MM.1S (cell line): ENCODE measurements around the gene KRTAP20-2.

ENCODE experiments used
- DNase-seq: peaks from one replicate; pipeline ENCODE4 v3.0.0-alpha.2; 2015
- H2AFZ ChIP-seq: fragments of 300-600 bp; sonication (generic); 2 replicates; pipeline ENCODE4 v1.6.0; 2016; ENCODE audit warnings: antibody characterized with exemption, low read length
- H3F3A ChIP-seq: fragments of 300-600 bp; sonication (generic); 2 replicates; pipeline ENCODE4 v1.6.1; 2016; ENCODE audit warnings: mild to moderate bottlenecking, antibody characterized with exemption, low read length, moderate library complexity, mixed read lengths; ENCODE audit not compliant: insufficient read depth
- H3K27ac ChIP-seq: fragments of 300-600 bp; sonication (generic); 2 replicates; pipeline ENCODE4 v1.5.1; 2016; ENCODE audit warnings: mild to moderate bottlenecking, low read length
- H3K27me3 ChIP-seq: fragments of 300-600 bp; sonication (generic); replicated peaks from 2 replicates; pipeline ENCODE4 v1.6.0; 2016; ENCODE audit warnings: low read length; ENCODE audit not compliant: insufficient read depth
- H3K36me3 ChIP-seq: fragments of 300-600 bp; sonication (generic); replicated peaks from 2 replicates; pipeline ENCODE4 v1.6.1; 2016; ENCODE audit warnings: mild to moderate bottlenecking, low read length, mixed read lengths; ENCODE audit not compliant: insufficient read depth
- H3K4me1 ChIP-seq: fragments of 300-600 bp; sonication (generic); 2 replicates; pipeline ENCODE4 v1.6.1; 2016; ENCODE audit warnings: low read length, mixed read lengths
- H3K4me2 ChIP-seq: fragments of 300-600 bp; sonication (generic); 2 replicates; pipeline ENCODE4 v1.6.0; 2016; ENCODE audit warnings: low read depth, low read length
- H3K4me3 ChIP-seq: fragments of 300-600 bp; sonication (generic); 2 replicates; pipeline ENCODE4 v1.5.1; 2016; ENCODE audit warnings: low read length, mixed read lengths
- H3K79me2 ChIP-seq: fragments of 300-600 bp; sonication (generic); 2 replicates; pipeline ENCODE4 v1.6.1; 2016; ENCODE audit warnings: mixed run types, low read length, mixed read lengths
- H3K9ac ChIP-seq: fragments of 300-600 bp; sonication (generic); 2 replicates; pipeline ENCODE4 v1.6.1; 2016; ENCODE audit warnings: low read length, mixed read lengths
- H3K9me2 ChIP-seq: fragments of 300-600 bp; sonication (generic); replicated peaks from 2 replicates; pipeline ENCODE4 v1.6.1; 2016; ENCODE audit warnings: mild to moderate bottlenecking, low read length, mixed read lengths; ENCODE audit not compliant: insufficient read depth
- H3K9me3 ChIP-seq: fragments of 300-600 bp; sonication (generic); replicated peaks from 2 replicates; pipeline ENCODE4 v1.6.1; 2016; ENCODE audit warnings: mild to moderate bottlenecking, low read length, mixed read lengths; ENCODE audit not compliant: insufficient read depth
- H4K20me1 ChIP-seq: fragments of 300-600 bp; sonication (generic); 2 replicates; pipeline ENCODE4 v1.6.1; 2016; ENCODE audit warnings: mild to moderate bottlenecking, low read length, moderate library complexity, mixed read lengths; ENCODE audit not compliant: insufficient read depth
- CTCF ChIP-seq: fragments of 300-600 bp; sonication (generic); IDR thresholded peaks from 2 replicates; pipeline ENCODE4 v1.5.1; 2016; ENCODE audit warnings: antibody characterized with exemption, low read length, mixed read lengths
- EZH2 ChIP-seq: fragments of 300-600 bp; sonication (generic); optimal IDR thresholded peaks from 2 replicates; pipeline ENCODE3; 2017; ENCODE audit warnings: low read depth, mild to moderate bottlenecking, antibody characterized with exemption, low read length, mixed read lengths
- EZH2phosphoT487 ChIP-seq: fragments of 300-600 bp; sonication (generic); IDR thresholded peaks from 2 replicates; pipeline ENCODE4 v1.6.1; 2018; ENCODE audit warnings: antibody characterized with exemption, low read length

Gene KRTAP20-2

GRCh38 chr21:30616125-30616524 is 18.9 kb upstream of the KRTAP20-2 start, which contains the start of gene KRTAP20-1:
TSS of gene KRTAP20-1 (plus strand) at chr21:30616425. CDS start at chr21:30616455, 30 bp downstream.
- Histone ChIP-seq H3F3A (no peaks in the 10 kb centered on the region), H4K20me1 (no peaks in the 10 kb centered on the region), H3K4me3 (no peak within 1 kb of the TSS), H3K4me1 (peaks cover 9% of the 10 kb centered on the region), H3K9me3 (no peaks in the 10 kb centered on the region), H3K27me3 (no peaks in the 10 kb centered on the region), H3K36me3 (no peaks in the 10 kb centered on the region), H3K9ac (no peak within 1 kb of the TSS), H3K4me2 (no peak within 1 kb of the TSS), H2AFZ (no peak within 1 kb of the TSS), H3K9me2 (no peaks in the 10 kb centered on the region), H3K79me2 (no peaks in the 10 kb centered on the region), H3K27ac (no peak within 1 kb of the TSS)
- DNase-seq, result no peak
- no peak for TF ChIP-seq EZH2

GRCh38 chr21:30620080-30620479 is 14.9 kb upstream of the KRTAP20-2 start:
- no peaks in the 10 kb centered on the region for H3K79me2 ChIP-seq
- no peaks in the 10 kb centered on the region for H3K4me1 ChIP-seq
- H3K9me3 ChIP-seq, result no peaks in the 10 kb centered on the region
- TF ChIP-seq EZH2phosphoT487 (no peak), EZH2 (no peak), CTCF (no peak)
- no peaks in the 10 kb centered on the region for H3K27me3 ChIP-seq
- no peaks in the 10 kb centered on the region for H4K20me1 ChIP-seq
- no peak for DNase-seq
- H3K27ac ChIP-seq, result no peak overlapping the region
- no peak overlapping the region for H3K4me3 ChIP-seq
- no peaks in the 10 kb centered on the region for H3F3A ChIP-seq
- no peaks in the 10 kb centered on the region for H3K9me2 ChIP-seq
- no peaks in the 10 kb centered on the region for H3K36me3 ChIP-seq
- H3K9ac ChIP-seq, result no peak overlapping the region
- H3K4me2 ChIP-seq, result no peak overlapping the region
- no peak overlapping the region for H2AFZ ChIP-seq

- no peaks in the 10 kb centered on the region for H4K20me1 ChIP-seq
- no peak within 1 kb of the TSS for H3K9ac ChIP-seq
- TF ChIP-seq EZH2 (no peak), CTCF (no peak), EZH2phosphoT487 (no peak)
- no peaks in the 10 kb centered on the region for H3K27me3 ChIP-seq
- DNase-seq, result no peak
- H3K79me2 ChIP-seq, result no peaks in the 10 kb centered on the region
- H3K4me2 ChIP-seq, result no peak within 1 kb of the TSS
- H3K9me2 ChIP-seq, result no peaks in the 10 kb centered on the region
- H3K27ac ChIP-seq, result no peak within 1 kb of the TSS
- no peak within 1 kb of the TSS for H3K4me3 ChIP-seq
- no peaks in the 10 kb centered on the region for H3F3A ChIP-seq
- no peak within 1 kb of the TSS for H2AFZ ChIP-seq
- no peaks in the 10 kb centered on the region for H3K9me3 ChIP-seq
- H3K4me1 ChIP-seq, result no peaks in the 10 kb centered on the region
- H3K36me3 ChIP-seq, result no peaks in the 10 kb centered on the region
Measured at GRCh38 chr21:30620522-30620921, 14.5 kb upstream of the KRTAP20-2 start, which contains the start of gene KRTAP20-4. TSS of gene KRTAP20-4 (plus strand) at chr21:30620627.

GRCh38 chr21:30623362-30623761 is 11.6 kb upstream of the KRTAP20-2 start:
- H3K4me1 ChIP-seq, result no peaks in the 10 kb centered on the region

More at GRCh38 chr21:30623362-30623761, 11.6 kb upstream of the KRTAP20-2 start:
- Histone ChIP-seq H3K9ac (no peak overlapping the region), H3K9me3 (no peaks in the 10 kb centered on the region), H3K36me3 (no peaks in the 10 kb centered on the region), H3F3A (no peaks in the 10 kb centered on the region), H3K9me2 (no peaks in the 10 kb centered on the region), H3K27ac (no peak overlapping the region), H3K79me2 (no peaks in the 10 kb centered on the region), H3K27me3 (no peaks in the 10 kb centered on the region), H3K4me2 (no peak overlapping the region), H2AFZ (no peak overlapping the region), H3K4me3 (no peak overlapping the region), H4K20me1 (no peaks in the 10 kb centered on the region)
- TF ChIP-seq EZH2, result no peak
- no peak for TF ChIP-seq EZH2phosphoT487
- TF ChIP-seq CTCF, result no peak
- no peak for DNase-seq
